ENCODE data around the gene NOXRED1.
"Not testable (repeated sequence)": the region's sequence is repeated elsewhere in the genome, so short reads cannot be mapped to it uniquely, and the experiment has no call there.

NOXRED1 gene, protein sequence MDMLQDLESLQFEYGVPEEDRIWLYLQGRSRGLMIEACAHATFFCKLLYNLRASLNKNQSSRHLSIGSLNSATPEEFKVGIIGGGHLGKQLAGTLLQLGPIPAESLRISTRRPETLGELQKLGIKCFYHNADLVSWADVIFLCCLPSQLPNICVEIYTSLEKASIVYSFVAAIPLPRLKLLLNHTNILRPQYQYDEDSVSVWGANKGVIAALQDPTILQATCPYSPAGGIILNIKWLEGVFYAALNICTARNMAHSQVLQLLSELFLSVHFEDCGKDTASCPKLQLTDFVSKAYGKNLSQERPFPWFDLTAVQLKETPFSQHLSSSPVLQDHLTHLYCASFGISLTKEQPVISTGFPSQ

GRCh38 chr14:77423423-77423822, at the start of gene NOXRED1:
NOXRED1 (minus strand) TSS chr14:77423523; CDS start chr14:77422889, 634 bp downstream.
- DNase-seq (ENCODE audit: low read depth in 3 of 3, low spot score in 1 of 3), result no peak

DNA sequence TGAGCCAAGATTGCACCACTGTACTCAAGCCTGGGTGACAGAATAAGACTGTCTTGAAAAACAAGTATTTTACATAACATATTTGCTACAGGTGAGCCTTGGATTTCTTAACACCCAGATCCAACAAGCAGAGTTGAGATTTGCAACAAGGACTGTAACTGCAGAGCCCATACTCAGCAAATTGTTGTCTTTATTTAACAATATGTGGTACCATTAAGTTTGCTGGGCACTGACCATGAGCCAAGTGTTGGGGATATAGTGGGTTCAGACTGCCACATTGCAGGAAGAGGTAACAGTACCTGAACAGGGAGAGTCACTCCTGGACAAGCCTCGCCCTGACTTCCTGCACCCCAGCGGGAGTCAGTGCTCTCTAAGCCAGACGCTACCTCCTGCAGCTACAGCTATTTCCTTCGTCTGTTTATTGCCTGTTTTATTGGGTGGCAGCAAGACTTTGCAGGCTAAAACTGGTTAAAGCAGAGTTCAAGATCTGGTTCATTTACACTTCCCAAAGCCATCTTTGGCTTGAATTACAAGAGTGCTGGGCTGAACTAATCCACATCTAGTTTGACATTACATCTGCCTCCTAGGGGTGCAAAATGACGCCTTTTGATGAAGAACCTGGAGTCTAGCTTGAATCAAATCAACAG, 47.0 kb upstream of the NOXRED1 start:
- DNase-seq (ENCODE audit: low read depth in 3 of 3, low spot score in 1 of 3), result no peak

DNA sequence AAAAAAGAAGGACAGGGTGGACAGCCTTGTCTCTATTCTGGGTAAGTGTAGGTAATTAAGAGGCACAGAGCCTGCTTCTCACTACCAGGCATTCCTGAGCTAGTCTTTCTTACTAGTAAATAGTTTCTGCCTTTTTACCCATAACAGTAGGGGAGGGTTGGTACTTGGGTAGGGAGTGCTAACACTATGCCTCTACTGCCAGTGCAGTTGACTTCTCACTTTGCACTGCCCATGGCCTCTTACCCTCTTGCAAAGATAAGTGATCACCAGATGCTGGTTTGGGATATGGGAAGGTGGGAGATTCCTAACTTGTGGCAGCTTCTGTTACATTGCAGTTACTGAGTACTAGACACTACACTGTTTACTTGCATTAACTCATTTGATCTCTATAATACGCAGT, 46.2 kb upstream of the NOXRED1 start:
- no peak for DNase-seq (ENCODE audit: low read depth in 3 of 3, low spot score in 1 of 3)

GRCh38 chr14:77469067-77469505, 45.8 kb upstream of the NOXRED1 start:
- no peak for DNase-seq (ENCODE audit: low read depth in 3 of 3, low spot score in 1 of 3)

DNA sequence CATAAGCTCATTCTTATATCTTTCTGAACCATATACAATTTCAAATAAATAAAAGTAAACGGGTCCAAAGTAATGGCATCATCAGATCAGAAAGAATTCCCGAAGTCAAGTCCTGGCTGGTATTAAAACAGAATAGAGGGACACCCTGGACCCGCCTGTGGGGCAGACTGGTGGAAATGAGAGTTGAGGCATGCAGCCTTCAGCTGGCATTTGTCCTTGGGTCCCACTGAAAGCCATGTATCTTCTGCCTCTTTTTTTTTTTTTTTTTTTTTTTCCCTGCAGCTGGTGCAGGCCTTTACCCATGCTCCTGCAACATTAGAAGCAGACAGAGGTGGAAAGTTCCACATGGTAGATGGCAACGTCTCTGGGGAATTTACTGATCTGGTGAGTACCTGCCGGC, 44.5 kb upstream of the NOXRED1 start:
- no peak for DNase-seq (ENCODE audit: low read depth in 3 of 3, low spot score in 1 of 3)

DNA sequence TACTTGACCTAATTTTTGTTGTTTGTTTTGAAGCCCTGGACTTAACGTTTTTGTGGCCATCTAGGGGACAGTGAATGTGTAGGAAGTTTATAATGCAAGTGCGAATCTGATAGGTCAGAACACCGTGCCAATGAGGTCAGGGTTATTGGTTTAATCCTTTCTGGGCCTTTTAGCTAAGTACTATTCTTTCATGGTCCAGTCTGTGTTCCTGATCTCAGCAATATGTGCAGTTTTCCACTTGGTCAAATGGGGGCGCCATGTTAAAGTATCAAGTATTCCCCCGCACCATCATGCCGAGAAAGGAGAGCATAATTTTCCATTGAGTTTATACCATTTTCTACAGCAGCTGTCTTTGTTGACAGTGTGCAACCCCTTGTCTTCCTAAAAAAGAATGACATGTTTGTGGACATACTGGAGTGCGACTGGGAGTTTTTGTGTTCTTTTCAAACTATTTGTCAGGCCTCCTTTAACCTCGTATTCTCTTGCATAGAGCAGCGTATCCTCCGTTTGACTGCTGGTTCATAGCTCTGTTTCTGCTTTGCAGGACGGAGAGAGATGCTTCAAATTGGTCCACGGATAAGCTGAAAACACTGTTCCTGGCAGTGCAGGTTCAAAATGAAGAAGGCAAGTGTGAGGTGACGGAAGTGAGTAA, 35.9 kb upstream of the NOXRED1 start:
- peak in 1 of 3 donors; percentile 30 for DNase-seq (ENCODE audit: low read depth in 3 of 3, low spot score in 1 of 3)

GRCh38 chr14:77458249-77458950, 35.1 kb upstream of the NOXRED1 start:
- peak in 1 of 3 donors; percentile 16 for DNase-seq (ENCODE audit: low read depth in 3 of 3, low spot score in 1 of 3)

DNA sequence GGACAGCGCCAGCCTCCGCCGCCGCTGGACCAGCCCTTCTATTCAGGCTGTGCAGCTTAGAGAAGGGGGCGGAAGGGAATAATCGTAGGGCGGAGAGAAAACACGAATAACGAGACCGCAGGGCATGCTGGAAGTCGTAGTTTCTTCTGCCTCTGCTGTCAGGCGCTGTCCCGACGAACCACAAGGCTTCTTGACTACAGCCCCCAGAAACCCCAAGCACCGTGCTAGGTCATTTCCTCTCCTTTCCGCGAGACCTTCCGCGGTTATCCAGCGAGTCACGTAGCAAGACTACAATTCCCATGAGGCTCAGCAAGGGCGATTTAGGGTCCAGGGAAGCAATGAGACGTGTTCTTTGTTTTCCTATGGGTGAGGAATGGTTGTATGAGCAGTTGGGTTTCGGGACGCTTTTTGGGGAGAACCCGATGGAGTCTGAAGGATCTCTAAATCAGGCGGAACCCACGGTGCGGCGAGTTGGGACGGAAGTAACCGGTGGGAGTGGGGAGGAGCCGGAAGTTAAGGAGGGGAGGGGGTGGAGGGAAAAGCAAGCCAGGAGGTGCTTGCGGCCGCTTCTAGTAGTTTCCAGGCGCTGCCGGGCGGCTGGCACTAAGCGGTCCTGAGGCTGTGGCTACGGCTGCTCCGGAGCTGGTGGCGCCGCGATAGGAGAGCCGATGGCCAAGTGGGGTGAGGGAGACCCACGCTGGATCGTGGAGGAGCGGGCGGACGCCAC, 34.4 kb upstream of the NOXRED1 start, which contains the start of the genes AHSA1 and VIPAS39:
Gene AHSA1 (plus strand): TSS at position 572 of the 727 bp plus-strand sequence. CDS start 97 bp downstream, at position 669.
Gene VIPAS39 (minus strand): TSS at position 80 of the 727 bp plus-strand sequence. CDS start 3,499 bp downstream, outside the sequence.
- DNase-seq (ENCODE audit: low read depth in 3 of 3, low spot score in 1 of 3), result peak; percentile 75 to 80 (median 78)

DNA sequence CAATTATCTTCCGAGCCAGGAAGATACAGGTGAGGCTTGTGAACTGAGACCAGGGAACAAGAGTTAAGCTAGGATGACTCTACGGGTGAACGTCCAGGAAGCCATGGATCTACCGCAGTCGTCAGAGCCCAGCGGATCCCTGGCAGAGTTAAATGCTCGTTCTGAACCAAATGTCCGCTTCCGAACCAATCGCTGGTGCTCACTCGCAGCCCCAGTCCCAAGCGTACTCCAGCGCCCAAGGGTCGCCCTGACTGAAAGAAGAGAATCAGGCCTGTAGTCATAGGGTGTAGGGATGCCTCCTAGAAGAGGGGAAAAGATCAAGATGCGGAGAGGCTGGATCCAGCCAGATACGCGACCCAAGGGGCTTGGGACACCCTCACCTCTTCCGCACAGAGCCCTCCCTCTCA, 33.8 kb upstream of the NOXRED1 start:
- DNase-seq (ENCODE audit: low read depth in 3 of 3, low spot score in 1 of 3), result no peak

DNA sequence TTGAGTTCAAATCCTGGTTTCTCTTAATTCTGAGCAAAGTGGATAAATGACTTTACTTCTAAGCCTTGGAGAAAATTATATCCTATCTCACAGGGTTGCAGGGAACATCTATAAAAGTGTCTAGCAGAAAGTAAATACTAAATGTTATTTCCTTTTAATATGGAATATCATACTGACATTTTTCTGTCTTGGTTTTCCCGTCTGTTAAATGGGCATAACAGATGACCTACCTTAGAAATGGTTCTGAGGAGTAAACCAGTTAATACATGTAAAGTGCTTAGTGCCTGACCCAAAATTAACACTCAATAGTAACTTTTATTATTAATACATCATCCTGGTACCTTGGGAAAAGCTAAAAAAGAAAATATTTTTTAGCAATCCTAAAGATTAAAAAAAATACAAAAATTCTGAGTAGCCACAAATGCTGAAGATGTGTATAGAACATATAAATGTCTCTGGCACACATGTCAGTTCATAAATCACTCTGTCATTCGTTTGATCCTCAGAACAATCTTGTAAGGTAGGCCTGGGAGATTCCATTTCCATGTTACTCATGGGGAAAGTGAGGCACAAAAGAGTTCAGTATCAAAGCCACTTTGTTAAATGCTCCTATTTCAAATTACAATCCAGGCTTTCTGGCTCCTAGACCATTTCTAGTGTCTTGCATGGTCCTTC, 32.8 kb upstream of the NOXRED1 start:
- DNase-seq (ENCODE audit: low read depth in 3 of 3, low spot score in 1 of 3), result no peak

GRCh38 chr14:77442196-77442595, 18.9 kb upstream of the NOXRED1 start:
- no peak for DNase-seq (ENCODE audit: low read depth in 3 of 3, low spot score in 1 of 3)

DNA sequence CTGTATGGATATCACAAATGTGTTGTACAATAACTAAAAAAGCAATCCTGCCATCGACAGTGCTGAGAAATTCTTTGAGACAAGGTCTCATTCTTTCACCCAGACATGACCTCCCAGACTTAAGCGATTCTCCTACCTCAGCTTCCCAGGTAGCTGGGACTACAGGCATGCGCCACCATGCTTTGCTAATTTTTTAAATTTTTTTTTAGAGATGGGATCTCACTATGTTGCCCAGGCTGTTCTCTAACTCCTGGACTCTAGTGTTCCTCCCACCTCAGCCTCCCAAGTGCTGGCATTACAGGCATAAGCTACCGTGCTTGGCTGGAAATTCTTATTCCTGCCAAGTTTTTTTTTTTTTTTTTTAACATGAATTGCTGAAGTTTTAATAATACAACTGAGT, 16.5 kb upstream of the NOXRED1 start:
- no peak for DNase-seq (ENCODE audit: low read depth in 3 of 3, low spot score in 1 of 3)

GRCh38 chr14:77438596-77438995, 15.3 kb upstream of the NOXRED1 start:
- DNase-seq (ENCODE audit: low read depth in 3 of 3, low spot score in 1 of 3), result no peak

- DNase-seq (ENCODE audit: low read depth in 3 of 3, low spot score in 1 of 3), result no peak
Observed at GRCh38 chr14:77436042-77436441, 12.7 kb upstream of the NOXRED1 start.

GRCh38 chr14:77426396-77426795, 3.1 kb upstream of the NOXRED1 start:
- DNase-seq (ENCODE audit: low read depth in 3 of 3, low spot score in 1 of 3), result no peak

- no peak for DNase-seq (ENCODE audit: low read depth in 3 of 3, low spot score in 1 of 3)
Observed at GRCh38 chr14:77424862-77425261, 1.5 kb upstream of the NOXRED1 start.

GRCh38 chr14:77421201-77421600, 2.1 kb downstream of the NOXRED1 start:
- no peak for DNase-seq (ENCODE audit: low read depth in 3 of 3, low spot score in 1 of 3)

- no peak for DNase-seq (ENCODE audit: low read depth in 3 of 3, low spot score in 1 of 3)
Observed at GRCh38 chr14:77416836-77417235, 6.5 kb downstream of the NOXRED1 start.

DNA sequence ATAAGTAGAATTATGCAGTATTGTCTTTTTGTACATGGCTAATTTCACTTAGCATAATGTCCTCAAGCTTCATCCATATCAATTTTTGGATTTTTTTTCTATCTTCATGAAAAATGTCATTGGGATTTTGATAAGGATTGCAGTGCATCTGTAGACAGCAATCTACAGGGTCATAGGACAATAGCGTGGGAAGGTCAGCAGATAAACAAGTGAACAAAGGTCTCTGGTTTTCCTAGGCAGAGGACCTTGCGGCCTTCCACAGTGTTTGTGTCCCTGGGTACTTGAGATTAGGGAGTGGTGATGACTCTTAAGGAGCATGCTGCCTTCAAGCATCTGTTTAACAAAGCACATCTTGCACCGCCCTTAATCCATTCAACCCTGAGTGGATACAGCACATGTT, 7.2 kb downstream of the NOXRED1 start:
- not testable (repeated sequence) for DNase-seq (ENCODE audit: low read depth in 3 of 3, low spot score in 1 of 3)
